Right forelimb (tissue), 1 donor: ENCODE measurements around the gene TPM4.
A peak's percentile ranks its signal among the peaks of the same experiment; 100 is the strongest.
"Not testable (repeated sequence)": the region's sequence is repeated elsewhere in the genome, so short reads cannot be mapped to it uniquely, and the experiment has no call there.

Experiments
- DNase-seq: peaks from one replicate; pipeline ENCODE4 v3.0.0-alpha.2; 2018

Gene TPM4

DNA sequence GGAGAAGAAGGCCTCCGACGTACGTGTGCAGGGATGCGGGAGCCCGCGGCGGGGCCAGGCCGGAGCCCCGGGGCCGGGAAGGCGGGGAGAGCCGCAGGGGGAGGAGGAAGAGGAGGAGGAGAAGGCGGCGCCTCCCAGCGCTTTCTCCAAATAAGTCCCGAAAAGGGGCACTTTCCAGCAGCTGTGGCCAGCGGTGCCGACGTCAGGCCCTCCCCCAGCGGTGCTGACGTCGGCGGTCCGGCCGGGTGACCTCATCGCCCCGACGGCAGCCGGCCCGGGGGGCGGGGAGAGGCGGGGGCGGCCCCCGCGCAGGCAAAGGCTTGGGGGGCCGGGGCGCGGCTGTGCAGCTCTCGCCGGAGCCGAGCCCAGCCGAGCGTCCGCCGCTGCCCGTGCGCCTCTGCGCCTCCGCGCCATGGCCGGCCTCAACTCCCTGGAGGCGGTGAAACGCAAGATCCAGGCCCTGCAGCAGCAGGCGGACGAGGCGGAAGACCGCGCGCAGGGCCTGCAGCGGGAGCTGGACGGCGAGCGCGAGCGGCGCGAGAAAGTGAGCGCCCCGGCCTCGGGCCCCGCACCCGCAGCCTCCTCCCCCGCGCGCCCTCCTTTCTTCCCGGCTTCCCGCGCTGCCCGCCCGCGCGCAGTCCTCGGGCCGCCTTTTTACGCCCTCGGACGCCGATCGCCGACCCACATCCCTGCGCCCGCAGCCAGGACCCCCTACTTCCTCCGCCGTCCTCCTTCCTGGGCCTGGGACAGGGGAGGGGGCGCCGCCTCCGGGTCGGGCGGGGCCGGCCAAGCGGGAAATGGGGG lies at the start of gene TPM4:
Gene TPM4, plus strand, starts transcription at position 342 of the 804 bp plus-strand sequence. Its CDS starts 71 bp downstream, at position 413.
- peak; percentile 95 for DNase-seq

DNA sequence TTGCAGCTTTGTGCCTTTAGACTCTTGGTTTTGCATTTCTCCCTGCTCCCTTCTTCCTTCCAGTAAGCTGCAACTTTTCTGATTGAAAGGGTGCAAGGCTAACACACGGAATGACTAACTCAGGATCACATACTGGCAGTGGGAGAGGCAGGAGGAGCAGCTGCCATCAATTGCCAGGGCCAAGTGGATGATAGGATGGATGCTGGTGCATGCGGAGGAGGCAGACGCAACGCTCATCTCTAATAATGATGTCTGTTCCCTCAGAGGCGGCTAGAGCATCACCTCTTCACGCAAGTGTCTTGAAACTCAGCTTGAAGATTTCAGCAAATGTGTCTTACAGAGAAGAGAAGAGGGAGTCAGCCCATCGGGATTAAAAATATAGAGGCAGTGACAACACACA lies 49.5 kb upstream of the TPM4 start:
- no peak for DNase-seq

DNA sequence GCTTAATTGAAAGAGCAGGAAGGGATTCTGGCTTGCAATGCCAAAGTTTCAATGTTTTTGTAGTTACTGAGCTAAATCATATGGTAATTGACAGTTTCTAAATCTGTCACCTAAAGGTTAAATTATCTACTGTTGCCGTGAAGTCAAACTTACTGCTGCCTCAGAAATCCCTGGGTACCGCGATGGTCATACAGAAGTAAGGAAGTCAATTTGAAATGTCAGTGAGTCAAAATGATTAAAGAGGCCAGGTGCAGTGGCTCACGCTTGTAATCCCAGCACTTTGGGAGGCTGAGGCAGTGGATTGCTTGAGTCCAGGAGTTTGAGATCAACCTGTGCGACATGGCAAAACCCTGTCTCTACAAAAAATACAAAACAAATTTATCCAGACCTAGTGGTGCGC lies 48.8 kb upstream of the TPM4 start:
- DNase-seq = no peak

DNA sequence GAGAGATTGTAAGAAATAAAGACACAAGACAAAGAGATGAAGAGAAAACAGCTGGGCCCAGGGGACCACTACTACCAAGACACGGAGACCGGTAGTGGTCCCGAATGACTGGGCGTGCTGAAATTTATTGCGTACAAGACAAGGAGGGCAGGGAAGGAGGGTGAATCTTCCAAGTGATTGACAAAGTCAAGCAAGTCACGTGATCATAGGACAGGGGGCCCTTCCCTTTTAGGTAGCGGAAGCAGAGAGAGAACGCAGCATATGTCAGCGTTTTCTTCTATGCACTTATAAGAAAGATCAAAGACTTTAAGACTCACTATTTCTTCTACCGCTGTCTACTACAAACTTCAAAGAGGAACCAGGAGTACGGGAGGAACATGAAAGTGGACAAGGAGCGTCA lies 46.1 kb upstream of the TPM4 start:
- DNase-seq = not testable (repeated sequence)

DNA sequence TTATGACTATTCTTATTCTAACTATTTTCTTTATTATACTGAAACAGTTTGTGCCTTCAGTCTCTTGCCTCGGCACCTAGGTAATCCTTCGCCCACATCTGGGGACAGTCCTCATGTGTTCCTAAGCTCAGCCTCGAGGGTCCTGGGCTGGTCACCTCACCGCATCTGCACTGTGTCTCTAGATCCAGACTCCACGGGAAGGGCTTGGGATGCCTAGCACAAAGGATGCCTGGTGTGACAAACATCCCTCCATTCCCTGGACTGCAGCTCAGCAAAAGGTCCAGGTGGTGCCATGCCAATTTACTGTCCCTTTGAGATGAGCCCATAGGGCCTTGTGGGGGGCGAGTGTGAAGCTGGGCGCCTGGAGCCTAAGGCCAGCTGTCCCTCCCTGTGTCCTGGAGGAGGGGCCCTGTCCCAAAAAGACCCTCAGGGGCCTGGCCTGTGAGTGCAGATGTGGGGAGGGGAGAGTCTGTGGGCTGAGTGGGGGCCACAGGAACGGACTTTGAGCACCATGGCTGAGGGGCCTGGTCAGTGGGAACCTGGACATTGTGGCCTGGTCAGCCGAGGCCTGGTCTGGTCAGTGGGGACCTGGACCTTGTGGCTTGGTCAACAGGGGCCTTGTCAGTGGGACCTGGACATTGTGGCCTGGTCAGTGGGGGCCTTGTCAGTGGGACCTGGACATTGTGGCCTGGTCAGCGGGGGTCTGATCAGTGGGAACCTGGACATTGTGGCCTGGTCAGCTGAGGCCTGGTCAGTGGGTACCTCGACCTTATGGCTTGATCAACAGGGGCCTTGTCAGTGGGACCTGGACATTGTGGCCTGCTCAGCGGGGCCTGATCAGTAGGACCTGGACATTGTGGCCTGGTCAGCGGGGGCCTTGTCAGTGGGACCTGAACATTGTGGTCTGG lies 45.1 kb upstream of the TPM4 start:
- no peak for DNase-seq

DNA sequence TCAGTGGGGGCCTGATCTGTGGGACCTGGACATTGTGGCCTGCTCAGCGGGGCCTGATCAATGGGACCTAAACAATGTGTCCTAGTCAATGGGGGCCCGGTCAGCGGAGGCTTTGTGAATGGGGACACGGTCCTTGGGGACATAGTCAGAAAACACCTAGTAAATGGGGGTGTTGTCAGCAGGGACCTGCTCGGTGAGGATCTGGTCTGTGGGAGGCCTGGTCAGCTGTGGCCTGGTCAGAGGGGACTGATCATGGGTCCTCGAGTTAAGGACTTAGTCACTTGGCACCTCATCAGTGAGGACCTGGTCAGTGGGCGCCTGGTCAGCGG lies 44.5 kb upstream of the TPM4 start:
- DNase-seq = no peak

DNA sequence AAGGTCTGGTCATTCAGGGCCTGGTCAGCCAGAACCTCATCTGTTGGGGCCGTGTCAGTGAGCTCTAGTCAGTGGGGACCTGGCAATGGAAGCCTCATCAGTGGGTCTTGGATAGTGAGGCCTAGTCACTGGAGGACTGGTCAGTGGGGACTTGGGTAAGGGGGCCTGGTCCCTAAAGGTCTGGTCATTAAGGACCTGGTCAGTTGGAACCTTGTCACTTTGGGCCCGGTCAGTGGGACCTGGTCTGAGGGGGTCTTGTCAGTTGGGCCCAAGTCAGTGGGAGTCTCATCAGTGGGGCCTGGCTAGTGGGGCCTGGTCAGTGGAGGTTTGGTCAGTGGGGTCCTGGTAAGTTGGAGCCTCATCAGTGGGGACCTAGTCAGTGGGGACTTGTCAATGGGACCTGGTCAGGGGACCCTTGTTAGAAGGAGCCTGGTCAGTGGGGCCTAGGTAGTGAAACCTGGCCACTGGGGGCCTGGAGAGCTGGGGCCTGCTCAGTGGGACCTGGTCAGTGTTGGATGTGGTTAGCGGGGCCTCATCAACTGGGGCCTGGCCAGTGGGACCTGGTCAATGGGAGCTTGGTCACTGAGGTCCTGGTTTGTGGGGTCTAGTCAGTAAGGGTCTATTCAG lies 43.7 kb upstream of the TPM4 start:
- no peak for DNase-seq

DNA sequence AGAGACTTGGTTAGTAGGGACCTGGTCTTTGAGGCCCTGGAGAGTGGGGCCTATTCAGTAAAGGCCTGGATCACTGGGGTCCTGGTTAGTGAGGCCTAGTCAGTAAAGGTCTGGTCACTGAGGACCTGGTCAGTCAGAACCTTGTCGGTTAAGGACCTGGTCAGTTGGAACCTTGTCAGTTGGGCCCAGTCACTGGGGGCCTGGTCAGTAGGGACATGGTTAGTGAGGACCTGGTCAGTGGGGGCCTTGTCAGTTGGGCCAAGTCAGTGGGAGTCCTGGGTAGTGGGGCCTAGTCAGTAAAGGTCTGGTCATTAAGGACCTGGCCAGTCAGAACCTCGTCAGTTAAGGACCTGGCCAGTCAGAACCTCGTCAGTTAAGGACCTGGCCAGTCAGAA lies 43.2 kb upstream of the TPM4 start:
- no peak for DNase-seq

DNA sequence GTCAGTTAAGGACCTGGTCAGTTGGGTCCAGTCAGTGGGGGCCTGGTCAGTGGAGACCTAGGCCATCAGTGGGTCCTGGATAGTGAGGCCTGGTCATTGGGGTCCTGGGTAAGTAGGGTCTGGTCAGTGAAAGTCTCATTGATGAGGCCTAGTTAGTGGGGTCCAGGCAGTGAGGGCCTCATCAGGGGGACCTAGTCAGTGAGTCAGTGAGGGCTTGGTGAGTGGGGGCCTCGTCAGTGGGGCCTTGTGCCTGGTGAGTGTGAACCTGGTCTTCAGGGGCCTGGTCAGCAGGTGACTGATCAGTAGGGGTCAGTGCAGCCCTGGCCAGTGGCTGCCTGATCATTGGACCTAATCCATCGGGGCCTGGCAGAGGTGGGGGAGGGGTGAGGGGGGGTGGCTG lies 42.6 kb upstream of the TPM4 start:
- DNase-seq = no peak

DNA sequence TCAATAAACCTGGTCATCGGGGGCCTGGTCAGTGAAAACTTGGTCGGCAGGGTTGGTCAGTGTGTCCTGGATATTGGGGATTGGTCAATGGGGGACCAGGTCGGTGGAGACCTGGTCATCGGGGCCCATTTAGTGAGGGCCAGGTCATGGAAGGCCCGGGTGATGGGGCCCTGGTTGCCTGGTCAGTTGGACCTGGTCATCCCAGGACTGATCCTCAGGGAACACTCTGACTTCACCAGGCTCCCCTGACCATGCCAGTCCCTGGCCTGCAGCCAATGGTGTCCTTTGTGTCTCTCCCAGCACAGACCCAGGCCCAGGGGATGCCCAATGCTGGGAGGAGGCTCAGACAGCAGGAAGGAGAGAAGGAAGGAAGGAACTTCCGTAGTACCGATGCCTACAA lies 42.1 kb upstream of the TPM4 start:
- DNase-seq = no peak

DNA sequence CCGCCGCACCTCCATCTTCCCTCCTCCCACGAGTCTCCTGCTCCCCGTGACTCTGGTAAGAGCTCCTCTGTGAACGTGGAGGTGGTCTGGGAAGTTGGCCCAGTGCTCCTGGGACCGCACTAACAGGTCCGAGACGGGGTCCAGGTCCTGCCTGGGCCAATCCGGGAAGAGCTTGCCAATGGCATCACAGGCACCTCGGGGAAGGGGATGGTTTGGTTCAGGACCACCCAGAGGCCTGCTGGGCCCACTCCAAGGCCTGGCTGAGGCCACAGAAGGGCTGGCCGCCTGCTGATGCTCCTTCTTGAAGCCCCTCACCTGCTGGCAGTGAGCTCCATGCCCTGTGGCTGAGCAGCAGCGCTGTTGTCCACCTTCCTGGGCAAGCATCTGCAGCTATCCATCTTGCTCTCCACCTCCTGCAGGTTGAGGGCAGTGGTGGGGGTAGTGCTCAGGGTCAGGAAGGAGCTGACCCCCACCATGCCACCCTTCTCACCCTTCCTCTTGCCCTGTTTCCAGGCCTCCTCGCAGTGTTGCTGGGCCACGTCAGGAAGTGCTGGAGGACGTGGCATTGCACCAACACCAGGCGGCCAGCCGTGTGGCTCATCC lies 41.2 kb upstream of the TPM4 start:
- no peak for DNase-seq

DNA sequence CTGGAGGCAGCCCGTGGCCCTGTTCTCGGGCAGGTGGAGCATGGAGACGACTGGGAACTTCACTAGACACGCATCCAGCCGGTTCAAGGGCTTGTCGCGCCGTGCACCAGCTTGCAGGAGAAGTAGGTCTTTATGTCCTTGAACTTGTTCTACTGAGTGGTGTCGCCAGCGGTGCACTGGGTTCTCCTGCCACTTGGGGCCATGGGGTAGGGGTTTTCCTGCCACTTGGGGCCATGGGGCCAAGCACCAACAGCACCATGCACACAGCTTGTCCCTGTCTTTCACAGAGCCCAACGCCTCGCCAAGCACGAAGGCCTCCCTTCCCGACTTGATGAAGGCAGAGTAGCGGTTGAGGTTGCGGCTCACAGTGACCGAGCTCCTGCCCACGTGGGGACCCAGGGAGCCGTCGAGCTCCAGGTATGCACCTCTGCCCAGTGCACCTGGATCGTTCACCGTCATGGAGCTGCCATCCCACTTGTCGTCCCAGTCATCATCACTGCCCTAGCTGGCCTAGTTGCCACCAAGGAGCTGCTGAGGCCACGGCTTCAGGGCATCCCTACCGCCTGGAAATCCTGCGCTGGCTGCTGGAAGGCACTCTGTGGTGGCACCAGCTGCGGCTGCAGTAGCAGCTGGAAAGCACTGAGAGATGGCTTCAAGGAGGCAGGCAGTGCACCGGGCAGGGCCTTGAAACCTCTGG lies 40.5 kb upstream of the TPM4 start:
- DNase-seq = no peak

DNA sequence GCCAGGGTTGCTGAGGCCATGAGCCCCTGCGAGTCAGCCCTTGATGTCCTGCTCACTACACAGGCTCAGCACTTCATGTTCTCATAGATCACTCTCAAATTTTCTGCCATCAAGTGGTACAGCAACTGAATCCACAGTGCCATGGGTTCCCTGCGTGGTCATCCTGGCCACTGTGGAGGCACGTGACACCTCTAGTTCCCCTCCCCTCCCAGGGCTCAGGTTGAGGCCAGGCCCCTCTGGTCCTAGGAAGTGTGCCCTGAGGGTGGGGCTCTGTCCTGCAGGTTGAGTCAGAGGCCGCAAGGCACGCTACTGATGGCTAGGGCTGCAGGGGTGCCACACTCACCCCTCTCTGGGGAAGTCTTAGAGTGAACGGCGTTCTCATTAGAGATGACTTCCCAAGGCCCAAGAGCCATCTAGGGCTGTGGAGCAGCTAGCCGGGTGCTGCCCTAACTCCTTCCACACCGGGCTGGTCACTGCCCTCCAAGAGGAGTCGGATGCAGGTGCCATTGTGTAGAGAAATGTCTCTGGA lies 39.8 kb upstream of the TPM4 start:
- DNase-seq = no peak

DNA sequence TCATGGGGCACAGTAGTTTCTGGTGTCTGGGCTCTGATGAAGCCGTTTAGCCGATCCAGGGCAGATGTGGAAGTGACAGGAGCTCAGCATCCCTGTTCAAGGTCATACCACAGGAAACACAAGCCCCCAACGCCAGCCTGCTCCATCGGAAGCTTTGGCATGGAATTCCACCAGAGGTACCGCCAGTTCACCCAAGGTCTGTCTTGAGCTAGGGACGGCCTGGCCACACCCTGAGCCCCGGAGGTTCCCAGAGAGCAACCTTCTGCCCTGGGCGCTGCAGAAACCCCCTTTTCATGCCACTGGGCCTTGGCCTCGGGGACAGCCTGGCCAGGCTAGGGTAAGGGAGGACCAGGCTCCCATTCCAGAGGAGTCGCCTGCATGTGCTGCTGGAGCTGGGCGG lies 39.4 kb upstream of the TPM4 start:
- no peak for DNase-seq

DNA sequence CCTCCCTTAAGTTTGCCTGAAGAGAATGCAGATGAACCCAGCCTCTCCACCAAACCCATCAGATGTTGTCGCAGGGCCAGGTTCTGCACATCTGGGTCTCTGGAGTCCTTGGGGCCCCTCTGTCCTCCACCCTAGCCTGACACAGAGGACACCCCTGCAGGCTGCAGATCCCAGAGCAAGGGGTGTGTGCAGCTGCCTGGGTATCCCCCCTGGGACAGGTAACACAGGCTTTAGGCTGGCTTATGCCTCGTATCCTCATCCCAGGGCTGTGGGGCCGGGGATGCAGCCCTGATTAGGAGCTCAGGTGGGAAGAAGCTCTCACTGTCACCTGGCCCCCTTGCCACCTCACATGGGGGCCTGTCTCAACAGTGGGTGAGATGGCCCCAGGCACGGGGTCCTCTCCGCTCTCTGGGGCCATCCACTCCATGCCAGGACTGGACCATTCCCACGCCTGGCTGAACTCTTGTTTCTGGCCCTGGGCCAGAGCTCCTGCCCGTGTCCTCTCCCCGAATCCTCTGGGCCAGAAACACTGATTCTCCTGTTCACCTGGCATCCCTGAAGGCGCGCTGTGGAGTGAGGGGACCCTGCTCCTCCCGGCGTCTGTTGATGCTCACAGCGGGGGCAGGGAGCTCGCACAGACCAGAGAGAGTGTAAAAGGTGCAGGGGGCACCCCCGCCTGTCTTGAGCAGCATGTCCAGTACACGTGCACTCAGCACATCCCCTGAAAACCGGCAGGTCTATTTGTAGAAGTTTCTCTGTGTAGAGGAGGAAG lies 38.7 kb upstream of the TPM4 start:
- no peak for DNase-seq

DNA sequence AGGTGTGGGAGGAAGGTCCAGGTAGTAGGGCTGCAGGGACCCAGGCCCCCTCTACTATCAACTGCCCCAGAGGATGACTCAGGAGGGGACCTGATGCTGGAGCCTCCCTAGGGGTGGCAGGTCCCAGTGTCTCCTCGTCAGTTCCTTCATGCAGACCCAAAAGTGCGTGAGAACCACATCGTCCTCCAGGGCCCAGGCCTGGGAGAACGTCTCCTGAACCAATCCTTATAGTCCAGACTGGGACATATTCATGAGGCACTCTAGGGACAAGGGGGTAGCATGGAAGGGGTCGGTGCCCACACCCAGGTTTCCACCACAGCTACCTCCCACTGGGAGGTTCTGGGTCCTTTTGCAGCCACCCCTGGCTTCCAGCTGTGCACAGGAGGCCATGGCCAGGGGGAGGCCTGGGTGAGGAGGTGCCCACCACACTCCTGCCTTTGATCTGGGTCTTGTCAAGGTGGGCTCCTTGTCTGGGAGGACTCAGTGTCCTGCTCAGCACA lies 38.0 kb upstream of the TPM4 start:
- DNase-seq = no peak

DNA sequence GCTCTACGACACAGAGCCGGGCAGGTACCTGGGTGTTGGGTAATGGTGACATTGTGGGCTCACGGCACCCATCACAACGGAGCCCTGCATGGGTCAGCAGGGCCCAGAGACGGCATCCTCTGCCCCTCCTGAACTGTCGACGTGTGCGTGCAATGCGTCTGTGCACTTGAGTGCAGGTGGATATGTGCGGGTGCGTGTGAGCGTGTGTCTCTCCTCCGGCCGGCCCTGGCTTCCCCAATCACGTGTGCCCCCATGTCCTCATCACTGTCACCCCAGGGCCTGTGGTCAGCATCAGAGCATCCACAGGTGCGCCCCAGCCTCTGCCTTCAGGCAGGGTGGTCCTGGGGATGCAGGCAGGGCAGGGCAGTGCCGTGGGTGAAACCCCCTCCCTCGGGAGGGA lies 37.2 kb upstream of the TPM4 start:
- no peak for DNase-seq

DNA sequence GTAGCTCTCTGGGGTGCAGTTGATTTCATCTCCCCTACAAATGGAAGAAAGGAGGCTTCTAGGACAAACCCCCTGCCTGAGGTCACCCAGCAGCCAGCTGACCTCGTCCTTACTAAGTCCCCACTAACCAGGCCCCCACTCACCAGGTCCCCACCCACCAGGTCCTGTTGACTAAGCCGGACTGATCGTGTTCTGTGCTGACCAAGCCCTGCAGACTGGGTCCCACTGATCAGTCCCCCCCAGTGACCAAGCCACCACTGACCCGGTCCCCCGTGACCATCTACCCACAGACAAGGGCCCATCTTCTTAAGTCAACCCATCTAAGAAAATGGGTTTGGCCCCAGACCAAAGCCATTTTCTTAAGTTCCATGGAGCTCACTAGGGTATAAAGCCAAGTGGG lies 36.8 kb upstream of the TPM4 start:
- no peak for DNase-seq

DNA sequence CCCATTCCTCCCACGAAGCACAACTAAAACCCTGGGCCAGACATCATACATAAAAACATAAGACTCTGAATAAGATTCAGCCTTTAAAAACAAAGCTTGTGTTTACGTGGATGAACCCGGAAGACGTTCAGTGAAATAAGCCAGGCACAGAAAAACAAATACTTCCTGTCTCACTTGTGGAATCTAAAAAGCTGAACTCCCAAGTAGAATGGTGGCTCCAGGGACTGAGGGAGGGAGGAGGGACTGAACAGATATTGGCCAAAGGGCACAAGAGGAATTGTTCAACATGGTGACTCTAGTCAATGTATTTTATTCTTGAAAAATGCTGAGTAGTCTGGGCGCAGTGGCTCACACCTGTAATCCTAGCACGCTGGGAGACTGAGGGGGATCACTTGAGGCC lies 35.7 kb upstream of the TPM4 start:
- no peak for DNase-seq

DNA sequence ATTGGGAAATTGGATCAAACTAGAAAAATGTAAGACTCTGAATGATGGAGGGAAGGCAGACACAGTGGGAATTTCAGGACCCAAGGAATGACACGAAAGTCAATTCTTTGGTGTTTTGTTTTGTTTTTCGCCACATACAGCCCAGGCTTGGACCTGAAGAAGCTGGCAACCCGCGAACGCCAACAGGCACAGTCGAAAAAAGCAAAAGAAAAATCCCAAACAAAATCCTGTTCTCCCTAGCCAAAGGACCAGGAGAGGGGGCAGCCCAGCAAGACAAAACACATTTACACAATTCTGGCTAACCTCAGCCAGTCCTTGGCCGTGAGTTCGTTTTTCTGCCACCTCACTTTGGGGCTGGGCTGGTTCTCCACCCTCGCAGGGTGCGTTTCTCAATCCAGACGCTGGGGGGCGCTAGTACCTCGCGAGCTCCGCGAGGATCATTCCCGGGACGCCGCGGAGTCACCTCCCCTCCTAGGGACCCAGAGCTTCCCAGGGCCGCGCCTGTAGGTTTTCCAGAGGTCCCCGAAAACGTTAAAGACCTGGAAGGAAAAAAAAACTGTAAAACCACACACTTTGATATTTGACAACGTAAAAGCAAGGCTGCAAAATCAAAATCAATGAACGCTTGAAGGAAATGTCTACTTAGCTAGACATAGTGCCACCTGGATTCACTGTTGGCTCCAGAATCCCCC lies 34.9 kb upstream of the TPM4 start:
- peak; percentile 85 for DNase-seq

DNA sequence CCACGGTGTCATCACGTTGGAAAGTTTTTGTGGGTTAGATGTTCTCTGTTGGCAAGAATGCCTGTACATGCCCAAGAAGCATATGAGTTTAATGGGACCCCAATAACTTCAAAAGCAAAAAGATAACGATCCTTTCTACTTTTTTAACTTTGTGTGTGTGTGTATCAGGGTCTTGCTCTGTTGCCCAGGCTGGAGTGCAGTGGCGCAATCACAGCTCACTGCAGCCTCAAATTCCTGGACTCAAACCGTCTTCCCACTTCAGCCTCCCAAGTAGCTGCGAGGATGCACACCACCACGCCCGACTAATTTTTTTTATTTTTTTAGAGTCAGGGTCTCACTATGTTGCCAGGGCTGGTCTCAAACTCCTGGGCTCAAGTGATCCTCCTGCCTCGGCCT lies 34.3 kb upstream of the TPM4 start:
- no peak for DNase-seq
